ENCODE data around the gene ARFGAP3.

The ARFGAP3 gene

GRCh38 chr22:42808521-42808920 lies 48.6 kb downstream of the ARFGAP3 start:
- Histone ChIP-seq H3K27me3 (replicated peaks) (no peaks in the 10 kb centered on the region), H3K4me3 (ENCODE audit: low read depth, low read length) (no peak overlapping the region), H3K27ac (no peak overlapping the region), H3K36me3 (replicated peaks) (peaks cover 74% of the 10 kb centered on the region)
- in situ Hi-C loops (cut with HindIII; ENCODE audit: low pct_ligation_motif_present, low sequenced_read_pairs) = loop anchor here (25.0 kb wide), 1 partner anchor 171 kb away; the partner anchor contains the start of genes ATP5MGL and CYB5R3
- no peak for TF ChIP-seq CTCF (IDR thresholded peaks at IDR 0.05; ENCODE audit: low read depth, low read length, missing control alignments)
- DNase-seq = no peak

GRCh38 chr22:42807185-42807584 lies 49.9 kb downstream of the ARFGAP3 start:
- in situ Hi-C loops (cut with HindIII; ENCODE audit: low pct_ligation_motif_present, low sequenced_read_pairs) = loop anchor here (25.0 kb wide), 1 partner anchor 170 kb away; the partner anchor contains the start of genes ATP5MGL and CYB5R3
- Histone ChIP-seq H3K4me3 (ENCODE audit: low read depth, low read length) (no peak overlapping the region), H3K36me3 (replicated peaks) (peaks cover 70% of the 10 kb centered on the region), H3K27ac (no peak overlapping the region), H3K27me3 (replicated peaks) (no peaks in the 10 kb centered on the region)
- DNase-seq = no peak
- no peak for TF ChIP-seq CTCF (IDR thresholded peaks at IDR 0.05; ENCODE audit: low read depth, low read length, missing control alignments)

GRCh38 chr22:42805998-42806830 lies 50.9 kb downstream of the ARFGAP3 start:
- H3K4me3 ChIP-seq (ENCODE audit: low read depth, low read length) = no peak overlapping the region
- no peak for DNase-seq
- peaks cover 64% of the 10 kb centered on the region for H3K36me3 ChIP-seq (replicated peaks)
- in situ Hi-C loops (cut with HindIII; ENCODE audit: low pct_ligation_motif_present, low sequenced_read_pairs) = loop anchor here (25.0 kb wide), 1 partner anchor 169 kb away; the partner anchor contains the start of genes ATP5MGL and CYB5R3
- H3K27ac ChIP-seq = no peak overlapping the region
- TF ChIP-seq CTCF (IDR thresholded peaks at IDR 0.05; ENCODE audit: low read depth, low read length, missing control alignments) = no peak
- no peaks in the 10 kb centered on the region for H3K27me3 ChIP-seq (replicated peaks)

GRCh38 chr22:42805016-42805997 lies 51.8 kb downstream of the ARFGAP3 start:
- H3K4me3 ChIP-seq (ENCODE audit: low read depth, low read length) = no peak overlapping the region
- no peak overlapping the region for H3K27ac ChIP-seq
- H3K27me3 ChIP-seq (replicated peaks) = no peaks in the 10 kb centered on the region
- DNase-seq = no peak
- H3K36me3 ChIP-seq (replicated peaks) = peaks cover 63% of the 10 kb centered on the region
- in situ Hi-C loops (cut with HindIII; ENCODE audit: low pct_ligation_motif_present, low sequenced_read_pairs) = loop anchor here (25.0 kb wide), 1 partner anchor 168 kb away; the partner anchor contains the start of genes ATP5MGL and CYB5R3
- TF ChIP-seq CTCF (IDR thresholded peaks at IDR 0.05; ENCODE audit: low read depth, low read length, missing control alignments) = no peak

- Histone ChIP-seq H3K27me3 (replicated peaks) (no peaks in the 10 kb centered on the region), H3K4me3 (ENCODE audit: low read depth, low read length) (no peak overlapping the region), H3K27ac (no peak overlapping the region), H3K36me3 (replicated peaks) (peaks cover 66% of the 10 kb centered on the region)
- TF ChIP-seq CTCF (IDR thresholded peaks at IDR 0.05; ENCODE audit: low read depth, low read length, missing control alignments) = no peak
- in situ Hi-C loops (cut with HindIII; ENCODE audit: low pct_ligation_motif_present, low sequenced_read_pairs) = loop anchor here (25.0 kb wide), 1 partner anchor 166 kb away; the partner anchor contains the start of genes ATP5MGL and CYB5R3
- no peak for DNase-seq
Measured at GRCh38 chr22:42803389-42803788, 53.7 kb downstream of the ARFGAP3 start.

Data from brain microvascular endothelial cell (primary cell).